Coronary artery (tissue), 2 donors: ENCODE measurements around the gene FBXL7.
"Not testable (repeated sequence)": the region's sequence is repeated elsewhere in the genome, so short reads cannot be mapped to it uniquely, and the experiment has no call there.

Source experiments
- DNase-seq: peaks from one replicate; pipeline ENCODE4 v3.0.0-alpha.2; 2017; ENCODE audit warnings: low spot score
- H3K27ac ChIP-seq, 2 donors: fragments of 200-600 bp; sonication (generic); one replicate each; pipeline ENCODE4 v1.5.1; 2016 to 2019
- H3K4me3 ChIP-seq: fragments of 200-600 bp; sonication (generic); 2 replicates; pipeline ENCODE4 v1.5.1; 2016; ENCODE audit warnings: mild to moderate bottlenecking, moderate library complexity
- TF ChIP-seq, protein P1 (sequence below): fragments of 200-600 bp; sonication (generic); IDR thresholded peaks from one replicate; pipeline ENCODE4 v1.5.1; 2019; ENCODE audit warnings: antibody characterized with exemption

Gene FBXL7

DNA sequence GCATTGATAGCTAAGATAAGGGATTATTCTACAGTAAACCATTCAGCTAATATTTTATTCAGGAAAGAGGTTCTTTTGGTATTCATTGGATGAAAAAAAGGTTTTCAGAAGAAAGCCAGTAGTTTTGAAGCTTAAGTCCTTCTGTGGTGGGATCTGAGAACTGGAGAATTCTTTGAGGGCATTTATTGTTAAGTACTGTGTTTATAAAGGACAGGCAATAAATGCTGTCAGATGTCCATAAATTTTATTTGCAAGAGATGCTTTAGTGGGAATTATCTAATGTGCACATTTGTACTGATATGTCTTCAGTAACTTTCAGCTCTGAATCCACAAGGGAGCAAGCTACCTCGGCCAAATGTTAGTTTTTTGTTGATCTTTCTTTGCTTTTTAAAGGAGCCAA is 358.3 kb downstream of the FBXL7 start:
- no peak for DNase-seq
- TF ChIP-seq, protein P1, sequence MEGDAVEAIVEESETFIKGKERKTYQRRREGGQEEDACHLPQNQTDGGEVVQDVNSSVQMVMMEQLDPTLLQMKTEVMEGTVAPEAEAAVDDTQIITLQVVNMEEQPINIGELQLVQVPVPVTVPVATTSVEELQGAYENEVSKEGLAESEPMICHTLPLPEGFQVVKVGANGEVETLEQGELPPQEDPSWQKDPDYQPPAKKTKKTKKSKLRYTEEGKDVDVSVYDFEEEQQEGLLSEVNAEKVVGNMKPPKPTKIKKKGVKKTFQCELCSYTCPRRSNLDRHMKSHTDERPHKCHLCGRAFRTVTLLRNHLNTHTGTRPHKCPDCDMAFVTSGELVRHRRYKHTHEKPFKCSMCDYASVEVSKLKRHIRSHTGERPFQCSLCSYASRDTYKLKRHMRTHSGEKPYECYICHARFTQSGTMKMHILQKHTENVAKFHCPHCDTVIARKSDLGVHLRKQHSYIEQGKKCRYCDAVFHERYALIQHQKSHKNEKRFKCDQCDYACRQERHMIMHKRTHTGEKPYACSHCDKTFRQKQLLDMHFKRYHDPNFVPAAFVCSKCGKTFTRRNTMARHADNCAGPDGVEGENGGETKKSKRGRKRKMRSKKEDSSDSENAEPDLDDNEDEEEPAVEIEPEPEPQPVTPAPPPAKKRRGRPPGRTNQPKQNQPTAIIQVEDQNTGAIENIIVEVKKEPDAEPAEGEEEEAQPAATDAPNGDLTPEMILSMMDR, result no peak
- no peak overlapping the region for H3K27ac ChIP-seq

DNA sequence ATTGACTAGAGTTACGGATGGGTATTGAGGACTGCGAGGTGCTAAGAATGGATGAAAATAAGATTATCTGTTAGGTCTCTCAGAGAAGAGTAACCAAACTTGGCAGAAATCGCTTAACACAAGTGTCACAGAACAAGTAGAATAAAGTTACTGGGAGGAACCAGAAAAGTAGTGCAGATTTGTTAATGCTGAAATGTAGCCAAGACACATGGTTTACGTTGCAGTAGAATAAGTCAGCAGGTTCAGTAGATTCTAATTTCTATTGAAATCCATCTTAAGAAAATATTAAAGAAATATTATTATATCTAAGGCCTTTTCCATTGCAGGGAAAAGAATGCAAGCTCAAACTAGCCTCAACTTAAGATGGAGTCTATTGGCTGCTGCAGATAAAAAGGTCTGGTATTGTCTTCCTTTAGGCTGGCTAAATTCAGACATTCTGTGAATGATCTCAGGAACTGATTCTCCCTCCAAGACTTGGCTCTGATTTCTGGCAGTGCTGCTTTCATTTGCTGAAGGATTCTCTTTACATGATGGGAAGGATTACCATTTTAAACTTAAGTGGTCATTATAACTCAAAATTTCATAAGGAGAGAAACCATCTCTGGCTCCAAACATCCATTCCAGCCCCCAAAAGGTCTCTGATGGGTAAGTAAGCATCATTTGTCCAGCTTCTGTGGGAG is 364.7 kb downstream of the FBXL7 start:
- no peak for DNase-seq
- H3K27ac ChIP-seq, result no peak overlapping the region
- TF ChIP-seq, protein P1, result no peak
- H3K4me3 ChIP-seq, result no peak overlapping the region

More for the DNA sequence above, 358.3 kb downstream of the FBXL7 start:
- no peak overlapping the region for H3K4me3 ChIP-seq

GRCh38 chr5:15872259-15872658 is 372.3 kb downstream of the FBXL7 start:
- not testable (repeated sequence) for DNase-seq, H3K4me3 ChIP-seq, H3K27ac ChIP-seq

GRCh38 chr5:15877914-15878313 is 377.9 kb downstream of the FBXL7 start:
- H3K4me3 ChIP-seq, result no peak overlapping the region
- DNase-seq, result no peak
- H3K27ac ChIP-seq, result no peak overlapping the region
- TF ChIP-seq, protein P1, result no peak

- no peak overlapping the region for H3K4me3 ChIP-seq
- TF ChIP-seq, protein P1, result no peak
- no peak overlapping the region for H3K27ac ChIP-seq
- DNase-seq, result no peak
Measured at GRCh38 chr5:15880201-15880600, 380.2 kb downstream of the FBXL7 start.

DNA sequence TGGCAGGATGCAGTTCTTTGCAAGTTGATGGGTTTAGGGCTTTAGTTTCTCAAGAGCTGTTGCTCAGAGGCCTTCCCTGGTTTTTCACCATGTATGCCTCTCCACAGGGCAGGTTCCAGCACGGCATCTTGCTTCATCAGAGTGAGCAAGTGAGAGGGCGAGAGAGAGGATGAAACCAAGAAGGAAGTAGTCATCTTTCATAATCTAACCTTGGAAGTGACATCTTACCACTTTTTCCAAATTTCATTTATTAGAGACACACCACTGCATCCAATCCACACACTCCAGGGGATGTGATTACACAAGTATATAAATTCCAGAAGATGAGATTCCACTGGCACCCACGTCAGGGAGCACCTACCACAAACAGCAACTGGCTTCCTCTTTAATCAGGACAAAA is 385.2 kb downstream of the FBXL7 start:
- Histone ChIP-seq H3K4me3 (no peak overlapping the region), H3K27ac (no peak overlapping the region)
- DNase-seq, result no peak
- TF ChIP-seq, protein P1, result no peak

DNA sequence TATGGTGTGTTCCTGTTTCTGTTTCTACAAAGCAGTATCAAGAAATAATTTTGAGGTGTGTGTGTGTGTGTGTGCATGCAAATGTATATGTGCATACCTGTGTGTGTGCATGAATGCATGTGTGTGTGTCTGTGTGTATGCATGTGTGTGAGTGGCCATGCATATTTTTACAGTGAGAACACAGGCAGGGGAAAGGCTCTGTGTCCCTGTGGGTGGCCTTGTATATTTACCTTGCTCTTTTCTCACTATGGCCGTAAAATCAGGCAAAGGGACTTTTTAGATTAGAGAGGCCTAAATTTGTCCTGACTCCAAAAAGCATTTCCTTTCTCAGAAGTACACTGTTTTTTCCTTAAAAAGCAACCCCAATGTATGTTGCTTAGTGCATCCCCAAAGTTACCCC is 386.2 kb downstream of the FBXL7 start:
- DNase-seq, result no peak
- Histone ChIP-seq H3K27ac (no peak overlapping the region), H3K4me3 (no peak overlapping the region)
- TF ChIP-seq, protein P1, result no peak
